HUES6 (cell line): Measurements from ENCODE around the gene CHRNA5.
"Not testable (repeated sequence)": the region's sequence is repeated elsewhere in the genome, so short reads cannot be mapped to it uniquely, and the experiment has no call there.

Source experiments
- H3K27ac ChIP-seq: 2 replicates; pipeline ENCODE4 v1.7.0; 2013; ENCODE audit warnings: low read depth, mild to moderate bottlenecking, low read length, inconsistent platforms
- H3K27me3 ChIP-seq: 2 replicates; pipeline ENCODE4 v1.6.1; 2013; ENCODE audit warnings: low read length; ENCODE audit not compliant: control insufficient read depth, insufficient read depth
- H3K36me3 ChIP-seq: 2 replicates; pipeline ENCODE4 v1.6.1; 2013; ENCODE audit warnings: low read length; ENCODE audit not compliant: control insufficient read depth, insufficient read depth
- H3K4me1 ChIP-seq: 2 replicates; pipeline ENCODE4 v1.6.1; 2013; ENCODE audit warnings: low read length; ENCODE audit not compliant: control insufficient read depth, insufficient read depth
- H3K4me3 ChIP-seq: 2 replicates; pipeline ENCODE4 v1.5.1; 2013; ENCODE audit warnings: low read depth, low read length
- H3K9ac ChIP-seq: one replicate; pipeline ENCODE4 v1.6.1; 2013; ENCODE audit warnings: mild to moderate bottlenecking, low read length
- H3K9me3 ChIP-seq: 2 replicates; pipeline ENCODE4 v1.6.1; 2013; ENCODE audit warnings: low read depth, low read length; ENCODE audit not compliant: control insufficient read depth, insufficient read depth

Gene CHRNA5

DNA sequence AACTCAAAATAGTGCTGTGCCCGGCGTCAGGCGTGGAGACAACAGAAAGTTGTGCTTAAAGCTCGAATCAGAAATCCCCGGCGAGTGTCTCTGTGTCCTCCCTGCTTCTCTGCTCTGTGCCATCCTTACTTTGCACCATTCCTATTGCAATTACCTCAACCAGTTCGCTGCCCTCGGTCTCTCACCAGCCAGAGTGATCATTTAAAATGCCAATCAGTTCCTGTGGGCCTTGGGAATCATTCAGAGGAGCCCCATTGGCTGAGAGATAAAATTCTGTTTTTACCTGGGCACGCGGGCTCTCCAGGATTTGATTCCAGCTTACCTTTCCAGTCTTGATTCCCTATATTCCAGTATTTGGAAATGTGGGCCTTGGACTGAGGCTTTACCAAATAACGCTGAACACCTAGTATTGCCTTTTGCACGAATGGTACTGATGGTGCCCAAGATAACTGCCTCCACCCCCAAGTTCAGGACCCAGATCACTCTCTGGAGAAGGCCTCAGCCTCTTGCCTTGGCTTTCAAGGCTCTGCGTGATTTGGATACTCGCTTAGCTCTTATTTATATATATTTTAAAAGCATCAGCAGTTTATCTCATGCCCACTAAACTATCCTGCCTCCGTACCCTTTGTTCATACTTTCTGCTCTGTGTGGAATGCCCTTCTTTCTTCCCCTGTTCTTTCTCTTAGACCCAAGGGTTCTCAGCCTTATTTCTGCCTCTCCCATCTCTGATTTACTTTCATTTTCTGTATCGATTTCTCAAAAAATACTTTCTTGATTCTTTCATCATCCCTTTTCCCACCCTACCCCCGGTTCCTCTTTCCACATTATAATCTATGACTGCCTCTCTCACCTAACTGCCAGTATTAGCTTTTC, 24.2 kb upstream of the CHRNA5 start:
- H3K27ac ChIP-seq: peak overlapping the region; percentile 87
- H3K4me3 ChIP-seq: peak overlapping the region; percentile 91
- no peaks in the 10 kb centered on the region for H3K9me3 ChIP-seq
- H3K9ac ChIP-seq: peak overlapping the region; percentile 96
- peaks cover 44% of the 10 kb centered on the region for H3K36me3 ChIP-seq
- H3K4me1 ChIP-seq: peaks cover 7% of the 10 kb centered on the region
- H3K27me3 ChIP-seq: no peaks in the 10 kb centered on the region

DNA sequence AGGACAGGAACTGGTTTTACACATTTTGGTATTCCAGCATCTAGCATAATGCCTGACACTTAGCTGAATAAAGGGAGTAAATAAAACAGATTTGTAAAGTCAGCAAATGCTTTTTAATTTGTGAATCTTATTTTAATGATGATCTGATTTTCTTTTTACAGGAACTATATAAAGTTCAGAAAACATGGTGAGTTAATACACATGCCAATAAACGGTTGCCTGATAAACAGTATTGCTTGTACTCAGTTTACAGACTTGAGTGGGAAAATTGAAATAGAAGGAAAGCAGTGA, 23.6 kb upstream of the CHRNA5 start:
- Histone ChIP-seq H3K4me1 (peaks cover 7% of the 10 kb centered on the region), H3K36me3 (peaks cover 50% of the 10 kb centered on the region), H3K27ac (no peak overlapping the region), H3K27me3 (no peaks in the 10 kb centered on the region), H3K9me3 (no peaks in the 10 kb centered on the region), H3K4me3 (peak overlapping the region; percentile 91), H3K9ac (no peak overlapping the region)

DNA sequence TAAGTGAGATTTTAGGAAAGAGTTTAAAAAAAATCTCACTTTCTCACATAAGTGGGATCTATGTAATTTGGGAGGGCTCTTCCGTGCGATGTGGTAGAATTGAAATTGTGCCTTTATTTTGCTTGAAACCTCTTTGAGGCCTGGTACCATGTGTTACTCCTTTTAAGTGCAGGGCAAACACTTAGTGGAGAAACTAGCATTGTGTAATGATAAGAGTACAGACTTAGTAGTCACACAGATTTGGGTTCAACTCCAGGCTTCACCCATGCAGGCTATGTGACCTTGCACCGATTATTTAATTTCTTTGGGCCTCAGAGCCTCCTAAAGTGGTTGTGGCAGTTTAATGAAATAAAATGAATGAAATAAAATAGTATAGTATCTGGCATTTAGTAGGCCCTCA, 22.7 kb upstream of the CHRNA5 start:
- no peak overlapping the region for H3K27ac ChIP-seq

GRCh38 chr15:78550194-78550593, 15.1 kb upstream of the CHRNA5 start:
- Histone ChIP-seq H3K36me3 (peaks cover 61% of the 10 kb centered on the region), H3K9me3 (no peaks in the 10 kb centered on the region), H3K4me3 (no peak overlapping the region), H3K9ac (no peak overlapping the region), H3K4me1 (no peaks in the 10 kb centered on the region), H3K27ac (no peak overlapping the region), H3K27me3 (no peaks in the 10 kb centered on the region)

More for the DNA sequence above, 22.7 kb upstream of the CHRNA5 start:
- no peak overlapping the region for H3K4me3 ChIP-seq
- peaks cover 7% of the 10 kb centered on the region for H3K4me1 ChIP-seq
- peaks cover 60% of the 10 kb centered on the region for H3K36me3 ChIP-seq
- no peaks in the 10 kb centered on the region for H3K9me3 ChIP-seq
- H3K9ac ChIP-seq: no peak overlapping the region
- no peaks in the 10 kb centered on the region for H3K27me3 ChIP-seq

GRCh38 chr15:78550815-78551214, 14.5 kb upstream of the CHRNA5 start:
- H3K4me3 ChIP-seq: no peak overlapping the region
- H3K27me3 ChIP-seq: no peaks in the 10 kb centered on the region
- H3K4me1 ChIP-seq: no peaks in the 10 kb centered on the region
- H3K27ac ChIP-seq: no peak overlapping the region
- H3K9ac ChIP-seq: no peak overlapping the region
- peaks cover 55% of the 10 kb centered on the region for H3K36me3 ChIP-seq
- H3K9me3 ChIP-seq: no peaks in the 10 kb centered on the region

GRCh38 chr15:78551902-78552301, 13.4 kb upstream of the CHRNA5 start:
- Histone ChIP-seq H3K27me3 (no peaks in the 10 kb centered on the region), H3K27ac (no peak overlapping the region), H3K9me3 (no peaks in the 10 kb centered on the region), H3K4me3 (no peak overlapping the region), H3K4me1 (no peaks in the 10 kb centered on the region), H3K9ac (no peak overlapping the region), H3K36me3 (peaks cover 44% of the 10 kb centered on the region)

DNA sequence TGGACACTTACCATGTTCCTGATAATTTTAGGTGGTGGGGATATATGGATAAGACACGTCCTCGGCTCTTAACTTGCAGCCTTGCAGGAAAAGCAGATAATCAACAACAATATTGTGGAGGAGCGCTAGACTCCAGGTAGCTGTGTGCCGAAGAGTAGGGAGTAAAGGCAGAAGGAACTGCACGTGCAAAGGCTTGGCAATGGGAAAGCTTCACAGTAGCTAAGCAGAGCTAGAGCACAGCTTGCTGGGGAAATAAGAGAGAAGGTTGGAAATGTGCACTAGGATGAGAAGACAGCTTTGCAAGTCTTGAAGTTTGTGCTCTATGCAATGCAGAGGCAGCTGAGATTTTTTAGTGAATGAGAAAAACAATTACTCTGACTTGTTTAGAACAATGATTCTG, 12.7 kb upstream of the CHRNA5 start:
- H3K27me3 ChIP-seq: no peaks in the 10 kb centered on the region
- H3K27ac ChIP-seq: no peak overlapping the region
- H3K4me3 ChIP-seq: no peak overlapping the region
- H3K9me3 ChIP-seq: no peaks in the 10 kb centered on the region
- H3K9ac ChIP-seq: no peak overlapping the region
- no peaks in the 10 kb centered on the region for H3K4me1 ChIP-seq
- H3K36me3 ChIP-seq: peaks cover 37% of the 10 kb centered on the region

DNA sequence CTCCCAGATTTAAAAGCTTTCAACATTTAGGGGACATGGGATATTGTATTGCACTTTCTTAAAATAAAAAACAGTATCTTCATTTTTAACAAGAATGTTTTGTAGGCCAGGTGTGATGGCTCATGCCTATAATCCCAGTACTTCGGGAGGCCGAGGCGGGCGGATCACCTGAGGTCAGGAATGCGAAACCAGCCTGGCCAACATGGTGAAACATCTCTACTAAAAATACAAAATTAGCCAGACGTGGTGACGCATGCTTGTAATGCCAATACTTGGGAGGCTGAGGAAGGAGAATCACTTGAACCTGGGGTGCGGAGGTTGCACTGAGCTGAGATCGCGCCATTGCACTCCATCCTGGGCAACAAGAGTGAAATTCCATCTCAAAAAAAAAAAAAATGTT, 5.1 kb upstream of the CHRNA5 start:
- H3K9me3 ChIP-seq, H3K9ac ChIP-seq, H3K36me3 ChIP-seq, H3K4me3 ChIP-seq, H3K27me3 ChIP-seq, H3K27ac ChIP-seq, H3K4me1 ChIP-seq: not testable (repeated sequence)

GRCh38 chr15:78561490-78561889, 3.8 kb upstream of the CHRNA5 start:
- Histone ChIP-seq H3K4me1 (peaks cover 7% of the 10 kb centered on the region), H3K27me3 (no peaks in the 10 kb centered on the region), H3K9me3 (no peaks in the 10 kb centered on the region), H3K36me3 (no peaks in the 10 kb centered on the region), H3K9ac (no peak overlapping the region), H3K27ac (no peak overlapping the region), H3K4me3 (no peak overlapping the region)

DNA sequence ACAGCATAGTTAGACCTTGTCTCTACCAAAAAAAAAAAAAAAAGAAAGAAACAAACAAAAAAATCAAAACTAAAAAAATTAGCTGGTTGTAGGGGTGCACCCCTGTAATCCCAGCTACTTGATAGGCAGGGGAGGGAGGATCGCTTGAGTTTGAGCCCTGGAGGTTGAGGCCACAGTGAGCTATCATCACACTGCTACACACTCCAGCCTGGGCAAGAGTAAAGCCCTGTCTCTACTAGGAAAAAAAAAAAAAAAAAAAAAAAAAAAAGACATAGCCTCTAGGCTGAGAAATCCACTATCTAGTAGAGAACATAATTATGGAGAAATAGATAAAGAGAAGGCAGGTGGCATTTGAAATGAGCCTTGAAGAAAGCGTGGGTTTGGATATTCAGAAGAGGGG, 2.2 kb upstream of the CHRNA5 start:
- no peak overlapping the region for H3K4me3 ChIP-seq
- H3K4me1 ChIP-seq: peaks cover 7% of the 10 kb centered on the region
- H3K27ac ChIP-seq: no peak overlapping the region

DNA sequence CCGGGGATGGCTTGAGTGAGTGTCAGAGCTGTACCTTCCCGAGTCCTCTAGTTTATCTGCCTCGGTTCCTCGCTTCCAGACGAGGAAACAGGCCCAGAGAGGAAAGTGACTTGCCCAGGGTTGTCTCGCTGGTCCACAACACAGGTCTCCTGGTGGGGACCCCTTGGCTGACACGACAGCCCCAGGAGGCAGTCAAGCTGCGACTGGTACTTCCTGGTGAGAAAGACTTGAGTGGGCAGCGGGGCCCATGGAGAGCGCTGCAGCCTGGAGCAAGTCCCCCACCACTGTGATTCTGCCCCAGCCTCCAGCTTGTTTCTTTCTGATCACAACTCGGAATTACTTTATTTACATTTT, 600 bp upstream of the CHRNA5 start:
- Histone ChIP-seq H3K4me1 (peaks cover 7% of the 10 kb centered on the region), H3K36me3 (no peaks in the 10 kb centered on the region), H3K9me3 (no peaks in the 10 kb centered on the region), H3K4me3 (peak overlapping the region; percentile 40), H3K27ac (no peak overlapping the region), H3K9ac (no peak overlapping the region), H3K27me3 (no peaks in the 10 kb centered on the region)

More for the DNA sequence above, 2.2 kb upstream of the CHRNA5 start:
- no peaks in the 10 kb centered on the region for H3K9me3 ChIP-seq
- H3K36me3 ChIP-seq: no peaks in the 10 kb centered on the region
- no peaks in the 10 kb centered on the region for H3K27me3 ChIP-seq
- no peak overlapping the region for H3K9ac ChIP-seq
